ENCODE results near the gene ATP5PB.

The ATP5PB gene

DNA sequence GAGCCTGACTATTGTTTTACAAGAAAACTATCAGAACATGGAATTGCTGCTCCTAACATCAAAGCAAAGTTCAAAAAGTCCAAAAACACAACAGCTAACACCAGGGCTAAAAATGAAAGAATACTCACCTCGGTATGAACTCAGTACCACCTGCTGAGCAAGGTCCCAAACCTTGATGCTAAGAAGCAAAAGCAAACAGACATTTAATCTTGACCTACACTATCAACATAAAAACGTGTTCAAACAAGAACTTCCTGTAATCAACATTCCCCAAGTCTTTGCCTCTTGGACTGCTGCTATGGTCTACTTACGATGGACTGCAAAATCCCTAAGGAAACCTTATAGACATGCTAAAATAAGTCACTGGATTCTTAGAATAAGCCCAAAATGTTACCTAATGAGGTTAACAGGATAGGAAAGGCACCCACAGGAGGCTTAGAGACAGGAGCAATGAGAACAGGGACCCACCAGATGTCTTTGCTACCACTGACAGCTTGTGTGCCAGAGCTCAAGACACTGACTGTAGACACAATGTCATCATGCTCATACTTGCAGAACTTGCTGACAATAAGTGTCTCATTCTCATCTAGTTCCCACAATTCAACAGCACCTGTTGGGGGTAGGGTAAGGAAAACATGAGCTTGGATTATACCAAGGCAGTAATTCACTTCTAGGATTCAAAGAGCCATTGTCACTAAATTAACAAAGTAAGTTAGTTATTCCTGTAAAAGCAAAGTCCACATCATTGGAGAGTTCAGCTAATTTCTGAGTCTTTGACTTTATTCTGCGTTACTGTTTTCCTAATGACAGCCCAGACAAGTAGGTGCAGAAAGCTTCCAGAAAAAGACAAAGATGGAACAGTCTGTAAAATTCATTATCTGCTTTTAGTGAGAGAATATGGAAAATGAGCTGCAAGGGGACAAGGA, 2.0 kb upstream of the ATP5PB start:
- DNase-seq = no peak

DNA sequence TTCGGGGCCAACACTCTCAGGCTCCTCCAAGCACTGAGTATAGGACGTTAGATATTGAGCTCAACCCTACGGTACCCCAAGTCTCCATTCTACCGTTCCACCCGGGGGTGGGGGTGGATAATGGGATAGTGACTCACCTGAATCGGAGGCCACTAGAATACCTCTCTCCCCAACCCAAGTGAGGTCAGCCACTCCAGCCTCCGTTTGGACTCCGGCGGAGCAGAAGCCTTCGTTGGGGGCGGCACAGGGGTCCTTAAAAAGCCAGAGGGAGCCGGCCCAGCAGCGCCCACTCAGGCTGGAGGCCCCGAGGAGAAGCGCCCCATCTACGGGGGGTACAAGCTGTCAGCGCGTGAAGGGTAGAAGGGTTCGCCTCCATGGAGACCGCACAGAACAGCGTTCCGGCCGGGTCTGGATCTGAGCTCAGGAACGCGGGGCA, 764 bp upstream of the ATP5PB start:
- no peak for DNase-seq

DNA sequence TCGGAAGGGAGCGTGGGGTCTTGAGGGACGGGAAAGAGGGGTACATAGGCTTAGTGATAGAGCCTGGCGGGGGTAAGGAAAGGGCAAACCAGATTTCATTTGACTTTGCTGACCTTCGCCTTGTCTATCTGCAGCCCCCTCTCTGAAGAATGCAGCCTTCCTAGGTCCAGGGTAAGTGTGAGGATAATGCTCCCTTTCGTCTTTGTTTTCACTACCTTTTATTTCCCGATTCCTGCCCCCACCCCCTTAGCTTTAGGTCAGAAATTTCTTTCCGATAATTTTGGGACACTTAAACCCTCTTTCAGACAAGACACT, 396 bp downstream of the ATP5PB start:
- DNase-seq = no peak

DNA sequence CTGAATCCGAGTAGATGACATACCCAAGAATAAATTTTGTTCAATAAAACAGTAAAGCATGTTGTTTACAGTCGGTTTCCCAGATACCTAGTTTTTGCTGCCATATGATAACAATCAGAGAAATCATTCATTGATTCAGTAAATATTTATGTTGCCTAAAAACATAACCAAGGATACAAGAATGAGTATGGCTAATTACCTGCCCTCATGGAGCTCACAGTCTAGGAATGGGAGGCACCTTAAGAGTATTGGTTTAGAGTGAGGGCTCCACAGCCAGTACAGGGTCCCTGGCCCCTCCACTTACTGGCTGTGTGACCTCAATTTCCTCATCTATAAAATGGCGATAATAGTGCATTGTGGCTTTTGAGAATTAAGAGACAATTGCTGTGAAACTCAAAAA, 921 bp downstream of the ATP5PB start:
- no peak for DNase-seq

DNA sequence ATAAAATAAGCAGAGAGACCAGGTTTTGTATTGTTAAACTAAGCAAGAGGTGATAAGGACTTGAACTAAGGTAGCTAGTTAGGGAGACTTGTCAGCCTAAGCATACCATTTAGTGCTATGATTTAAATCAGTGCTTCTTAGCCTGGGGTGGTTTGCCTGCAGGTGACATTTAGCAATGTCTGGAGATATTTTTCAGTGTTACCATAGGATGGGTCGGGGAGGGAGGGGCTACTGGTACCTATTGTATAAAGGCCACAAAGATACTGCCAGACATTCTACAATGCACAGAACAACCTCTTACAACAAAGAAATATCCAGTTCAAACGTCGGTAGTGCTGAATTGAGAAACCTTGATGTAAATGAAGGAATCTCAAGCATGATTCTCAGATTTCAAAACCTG, 3.3 kb downstream of the ATP5PB start:
- DNase-seq = no peak

DNA sequence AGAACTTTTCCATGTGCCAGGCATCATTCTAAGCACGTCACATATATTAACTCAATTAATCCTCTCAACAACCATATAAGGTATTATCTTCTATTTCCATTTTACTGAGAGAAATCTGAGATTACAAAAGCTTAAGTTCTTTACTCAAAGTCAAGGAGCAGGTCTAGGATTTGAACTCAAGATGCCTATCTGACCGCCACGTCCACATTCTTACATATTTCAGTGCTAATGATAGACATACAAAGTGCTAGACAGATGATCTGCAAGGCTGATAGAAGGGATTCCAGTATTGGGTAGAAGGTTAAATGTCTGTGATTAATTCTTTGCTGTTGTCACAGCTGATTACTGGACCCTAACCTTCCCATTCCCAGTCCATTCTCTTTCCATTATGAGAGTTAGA, 4.4 kb downstream of the ATP5PB start:
- DNase-seq = no peak

DNA sequence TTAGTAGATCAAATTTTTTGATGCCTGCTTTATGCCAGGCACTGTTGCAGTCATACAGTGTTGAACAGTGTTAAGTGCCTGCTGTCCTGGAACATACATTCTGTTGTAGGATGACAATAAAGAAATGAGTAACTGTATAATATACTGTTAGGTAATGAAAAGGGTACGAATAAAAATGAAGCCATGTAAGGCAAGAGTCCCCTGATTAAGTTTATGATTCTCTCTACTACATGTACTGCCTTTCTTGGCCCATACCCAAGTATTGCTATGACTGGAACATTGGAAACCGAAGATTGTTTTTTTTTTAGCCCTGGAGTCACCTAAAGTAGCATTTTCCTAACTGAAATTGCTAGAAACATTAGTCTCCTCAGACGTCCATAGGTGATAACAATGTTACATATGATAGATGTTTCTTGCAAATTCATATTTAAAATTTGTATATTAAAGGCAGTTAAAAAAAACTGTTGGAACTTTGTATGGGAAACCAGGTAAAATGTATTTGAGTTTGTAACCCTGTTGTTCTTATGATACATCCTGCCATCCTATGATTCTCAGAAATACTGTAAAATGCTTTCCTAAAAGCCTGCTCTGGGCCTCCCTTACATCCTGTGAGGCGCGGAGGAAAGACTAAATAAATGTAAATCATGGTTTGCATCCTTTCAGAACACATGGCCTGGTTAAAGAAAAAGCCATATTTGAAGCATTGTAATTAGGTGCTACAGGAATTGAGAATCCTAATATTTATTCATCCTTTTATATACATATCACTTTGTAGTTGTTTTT, 5.8 kb downstream of the ATP5PB start:
- no peak for DNase-seq

DNA sequence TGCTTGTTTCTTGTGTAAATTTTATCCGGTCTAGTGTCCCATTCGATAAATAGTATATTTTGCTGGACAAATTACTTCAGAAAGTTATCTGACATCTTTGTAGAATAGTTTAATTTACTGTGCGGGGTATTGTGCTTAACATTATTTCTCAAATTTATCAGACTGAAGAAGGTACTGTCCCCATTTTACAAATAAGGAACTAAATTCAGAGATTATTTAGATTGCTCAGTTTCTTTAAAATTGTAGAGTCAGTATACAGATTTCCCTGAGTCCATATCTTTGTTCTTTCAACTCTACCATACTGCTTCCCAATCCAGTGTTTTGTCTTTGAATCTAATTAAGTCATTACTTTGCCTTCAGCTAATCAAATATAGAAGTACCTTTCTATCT, 6.4 kb downstream of the ATP5PB start:
- no peak for DNase-seq

DNA sequence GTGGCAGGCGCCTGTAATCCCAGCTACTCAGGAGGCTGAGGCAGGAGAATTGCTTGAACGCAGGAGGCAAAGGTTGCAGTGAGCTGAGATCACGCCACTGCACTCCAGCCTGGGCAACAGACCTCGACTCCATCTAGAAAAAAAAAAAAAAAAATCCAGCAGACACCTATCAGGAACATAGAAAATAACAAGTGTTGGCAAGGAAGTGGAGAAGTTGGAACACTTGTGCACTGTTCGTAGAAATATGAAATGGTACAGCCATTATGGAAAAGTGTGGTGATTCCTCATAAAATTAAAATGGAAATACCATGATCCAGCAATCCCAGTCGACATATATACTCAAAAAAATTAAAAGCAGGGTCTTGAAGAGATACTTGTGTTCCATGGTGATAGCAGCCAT, 12.5 kb downstream of the ATP5PB start:
- DNase-seq = no peak

DNA sequence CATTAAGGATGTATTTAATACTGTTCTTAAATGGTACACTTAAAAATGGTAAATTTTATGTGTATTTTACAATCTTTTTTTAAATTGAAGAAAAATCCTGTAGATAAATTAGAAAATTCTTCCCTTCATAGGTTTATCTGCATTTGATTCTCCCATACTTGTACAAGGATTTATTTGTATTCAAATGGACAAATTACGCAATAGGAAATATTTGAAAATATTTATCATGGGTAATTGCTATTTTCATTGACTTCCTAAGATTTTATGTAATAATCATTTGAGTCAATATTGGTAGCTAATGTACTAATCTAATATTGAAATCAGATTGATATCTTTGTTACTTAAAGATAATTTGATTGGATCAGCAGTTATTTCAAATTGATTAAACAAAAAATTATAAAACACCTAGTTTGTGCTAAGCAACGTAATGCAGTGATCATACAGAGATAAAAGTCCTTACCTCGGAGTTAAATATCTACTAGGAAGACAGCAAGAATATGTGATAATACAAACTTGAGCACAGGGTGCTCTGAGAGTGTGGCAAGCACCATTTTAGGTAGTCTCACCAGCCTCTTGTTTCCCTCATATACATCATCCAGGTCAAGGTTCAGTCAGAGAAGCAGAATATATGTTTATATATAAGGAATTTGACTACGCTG, 13.2 kb downstream of the ATP5PB start:
- DNase-seq = no peak

DNA sequence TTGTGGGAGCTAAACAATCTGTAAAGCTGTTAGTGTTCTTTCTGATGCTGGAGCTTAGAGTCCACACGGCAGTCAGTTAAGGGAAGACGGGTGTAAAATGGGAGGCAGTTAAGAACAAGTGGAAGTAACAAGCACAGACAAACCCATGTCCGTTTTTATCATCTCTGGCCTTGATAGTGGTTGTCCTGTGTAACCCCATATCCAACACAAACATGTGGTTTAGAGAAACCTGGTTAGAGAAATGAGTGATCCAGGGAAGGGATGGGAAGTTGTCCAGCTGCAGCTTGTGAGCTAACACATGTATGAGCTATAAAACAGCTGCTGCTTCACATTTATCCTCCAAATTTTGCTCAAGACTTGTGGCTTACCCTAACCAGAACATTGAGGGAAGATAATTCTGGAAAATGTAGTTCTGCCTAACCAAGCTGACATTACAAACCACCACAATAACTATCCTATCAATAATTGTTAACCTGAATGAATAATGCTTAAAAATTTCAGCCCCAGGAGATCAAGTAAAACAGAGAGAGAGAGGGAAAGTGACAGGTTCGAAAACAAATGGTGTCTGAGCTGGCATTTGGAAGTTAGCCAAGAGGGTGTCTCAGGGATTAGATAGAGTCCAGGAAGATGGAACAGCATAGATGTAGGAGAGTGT, 13.9 kb downstream of the ATP5PB start:
- DNase-seq = no peak

DNA sequence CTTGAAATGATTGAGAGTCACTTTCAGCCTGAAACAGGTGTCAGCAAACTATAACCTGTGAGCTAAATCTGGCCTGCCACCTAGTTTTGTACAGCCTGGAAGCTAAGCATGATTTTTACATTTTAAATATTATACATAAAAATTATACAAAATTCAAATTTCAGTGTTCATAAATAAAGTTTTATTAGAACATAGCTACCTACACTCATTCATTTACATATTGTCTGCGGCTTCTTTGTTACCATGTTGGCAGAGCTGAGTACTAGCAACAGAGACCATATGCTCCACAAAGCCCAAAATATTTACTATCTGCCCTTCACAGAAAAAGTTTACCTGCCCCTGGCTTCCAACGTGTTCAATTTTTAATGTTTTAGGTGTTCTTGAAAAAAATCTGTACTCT, 16.5 kb downstream of the ATP5PB start:
- DNase-seq = no peak

DNA sequence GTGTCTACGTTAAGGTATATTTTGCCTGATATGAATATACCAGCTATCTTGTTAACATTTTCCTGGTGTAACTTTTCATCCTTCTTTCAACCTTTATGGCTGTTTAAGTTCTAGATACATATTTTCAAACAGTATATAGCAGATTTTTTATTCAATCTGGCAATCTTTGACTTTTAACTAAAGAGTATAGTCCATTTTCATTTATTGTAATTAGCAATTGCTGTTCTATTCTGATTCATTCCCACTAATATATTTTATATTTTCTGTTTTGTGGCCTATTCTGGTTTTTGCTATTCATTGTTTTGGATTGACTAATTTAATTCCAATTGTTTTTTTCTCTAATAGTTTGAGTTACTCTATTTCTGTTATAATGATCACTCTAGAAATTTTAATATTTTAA, 17.2 kb downstream of the ATP5PB start:
- no peak for DNase-seq

DNA sequence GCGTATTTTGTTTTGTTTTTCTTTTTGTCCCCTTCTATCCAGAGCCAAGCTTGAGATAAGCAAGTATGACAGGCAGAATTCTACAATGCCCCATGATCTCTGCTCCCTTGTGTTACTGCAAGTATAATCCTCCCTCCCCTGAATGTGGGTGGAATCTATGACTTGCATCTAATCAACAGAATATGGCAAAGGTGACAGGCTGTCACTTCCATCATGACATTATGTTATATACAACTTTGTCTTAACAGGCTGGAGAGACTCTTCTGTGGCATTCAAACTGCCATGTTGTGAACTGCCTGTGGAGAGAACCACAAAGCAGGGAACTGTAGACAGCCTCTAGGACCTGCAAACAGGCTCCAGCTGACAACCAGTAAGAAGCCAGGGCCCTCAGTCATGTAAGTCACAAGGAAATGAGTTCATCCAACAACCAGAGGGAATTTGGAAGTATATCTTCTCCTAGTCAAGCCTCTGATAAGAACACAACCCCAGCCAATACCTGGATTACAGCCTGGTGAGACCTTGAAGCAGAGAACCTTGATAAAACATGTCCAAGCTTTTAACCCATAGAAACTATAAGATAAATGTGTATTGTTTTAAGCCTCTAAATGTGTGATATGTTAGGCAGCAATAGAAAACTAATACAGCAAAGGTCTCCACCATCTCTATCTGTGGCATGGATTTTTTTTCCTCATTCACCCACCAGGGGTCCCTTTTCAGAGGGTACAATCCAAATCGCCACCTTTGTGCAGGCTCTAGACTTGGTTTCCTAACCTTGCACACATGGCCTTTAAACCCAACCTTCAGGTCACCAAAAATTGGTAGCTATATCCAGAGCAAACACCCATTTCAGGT, 18.8 kb downstream of the ATP5PB start:
- no peak for DNase-seq

DNA sequence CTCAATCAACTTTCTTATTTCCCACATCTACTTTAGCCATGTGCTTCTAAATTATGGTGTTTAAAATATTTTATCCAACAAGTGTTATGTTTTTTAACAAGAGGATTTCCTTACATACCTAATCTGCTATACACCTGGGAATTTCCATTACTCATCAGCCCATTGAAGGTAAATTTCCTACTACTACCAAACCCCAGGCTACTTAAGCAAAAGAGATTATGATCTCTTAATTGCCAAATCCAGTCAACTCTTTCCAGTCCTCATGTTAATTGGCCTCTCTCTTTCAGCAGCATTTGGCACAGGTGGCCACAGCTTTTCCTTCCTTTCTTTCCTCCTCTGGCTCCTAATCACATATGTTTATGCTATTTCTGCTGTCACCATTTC, 19.4 kb downstream of the ATP5PB start:
- no peak for DNase-seq

DNA sequence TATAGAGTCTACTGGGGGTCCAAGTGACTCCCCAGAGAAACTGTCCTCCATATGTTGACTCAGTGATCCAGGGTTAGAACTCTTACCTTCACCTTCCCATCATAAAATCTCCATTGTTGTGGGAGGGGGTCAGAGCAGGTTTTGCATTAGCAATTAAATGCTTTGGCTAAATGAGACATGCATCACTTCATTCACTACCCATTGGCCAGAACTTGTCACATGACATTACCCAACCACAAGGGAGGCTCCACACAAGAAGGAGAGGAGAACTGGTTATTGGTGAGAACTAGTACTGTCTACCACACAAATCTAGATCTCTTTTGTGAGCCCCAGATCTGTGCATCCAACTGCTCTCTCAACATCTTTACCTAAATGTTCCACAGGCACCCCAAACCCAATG, 20.3 kb downstream of the ATP5PB start:
- DNase-seq = no peak

DNA sequence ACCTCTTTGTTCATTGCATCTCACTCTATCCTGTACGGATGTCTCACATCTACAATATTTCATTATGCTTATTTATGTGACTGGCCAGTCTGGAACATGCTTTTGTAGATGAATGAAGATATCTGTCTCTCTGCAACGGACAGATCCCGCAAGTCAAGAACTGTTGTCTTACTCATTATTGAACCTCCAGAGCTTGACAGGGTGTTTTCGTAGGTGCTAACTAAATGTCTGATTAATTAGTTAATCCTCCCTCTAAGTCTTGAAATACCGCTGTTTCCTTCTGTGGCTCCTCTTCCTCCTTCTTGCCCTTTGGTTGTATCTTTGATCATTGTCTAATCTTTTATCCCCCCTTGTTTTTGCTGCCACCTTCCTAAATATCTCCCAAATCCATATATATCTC, 21.3 kb downstream of the ATP5PB start:
- DNase-seq = no peak

DNA sequence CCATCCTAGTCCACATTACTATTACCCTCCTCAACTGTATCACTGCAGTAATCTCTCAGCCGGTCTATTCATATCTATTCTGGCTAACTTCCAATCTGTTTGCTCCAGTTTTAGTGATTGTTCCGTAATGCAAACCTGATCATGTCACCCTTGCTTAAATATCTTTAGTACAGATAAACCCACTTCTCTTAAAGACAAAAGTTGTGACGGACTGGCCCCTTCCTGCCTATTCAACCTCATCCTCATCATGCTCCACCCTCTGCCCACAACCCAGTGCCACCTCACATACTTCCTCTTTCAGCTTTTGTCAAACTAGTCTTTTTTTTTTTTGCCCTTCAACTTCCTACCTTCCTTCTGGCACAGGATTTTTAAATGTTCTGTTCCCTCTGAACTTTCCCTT, 21.7 kb downstream of the ATP5PB start:
- no peak for DNase-seq

DNA sequence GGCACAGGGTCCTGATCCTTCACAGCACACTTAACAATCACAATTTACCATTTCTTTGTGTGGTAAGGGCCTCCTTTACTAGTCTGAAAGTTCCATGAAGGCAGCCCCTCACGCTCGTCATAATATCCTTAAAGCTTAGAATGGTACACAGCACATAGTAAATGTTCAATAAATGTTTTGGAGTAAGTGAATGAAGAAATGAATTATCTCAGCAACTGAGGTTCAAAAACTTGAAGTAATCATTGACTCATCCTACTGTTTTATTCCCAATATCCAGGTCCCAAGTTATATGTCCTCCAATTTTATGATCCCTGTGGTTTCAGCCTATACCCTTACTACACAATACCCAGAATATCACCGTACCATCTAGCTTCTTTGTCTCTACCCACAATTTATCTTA, 22.3 kb downstream of the ATP5PB start:
- DNase-seq = no peak

DNA sequence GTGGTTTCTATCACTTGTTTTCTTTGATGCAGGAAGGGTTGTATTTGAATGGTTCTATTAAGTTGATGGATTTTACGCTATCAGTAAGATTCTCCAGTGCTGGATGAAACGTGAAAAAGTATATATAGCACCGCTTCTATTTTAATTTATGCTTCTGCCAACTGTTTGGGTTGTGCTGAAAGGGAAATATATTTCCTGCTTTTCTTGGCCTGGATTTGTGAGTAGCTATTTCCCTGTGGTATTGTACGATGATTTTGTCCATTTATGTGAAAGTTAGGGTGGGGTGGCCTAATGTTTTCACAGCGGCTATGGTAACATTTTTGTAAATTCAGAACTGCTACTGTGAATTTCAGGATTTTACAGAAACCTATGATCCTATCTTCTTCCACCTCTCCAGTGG, 24.8 kb downstream of the ATP5PB start:
- DNase-seq = no peak

DNA sequence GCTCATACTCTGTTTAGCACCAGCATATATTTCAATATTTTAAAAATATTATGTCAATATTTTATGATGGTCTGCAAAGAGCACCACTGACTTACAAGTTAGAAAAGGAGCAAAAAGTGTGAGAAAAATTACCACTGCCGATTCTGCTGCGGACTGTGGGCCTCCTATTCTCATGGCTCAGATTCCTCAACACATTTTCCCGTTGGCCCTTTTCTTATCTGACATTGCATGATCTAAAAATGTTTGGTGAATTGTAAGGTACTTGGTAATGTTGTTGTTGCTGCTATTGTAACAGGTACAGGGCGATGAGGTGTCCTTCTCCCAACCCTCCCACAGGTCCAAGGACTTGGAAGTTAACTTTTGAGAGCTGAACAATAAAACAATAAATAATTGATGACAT, 25.3 kb downstream of the ATP5PB start:
- no peak for DNase-seq

DNA sequence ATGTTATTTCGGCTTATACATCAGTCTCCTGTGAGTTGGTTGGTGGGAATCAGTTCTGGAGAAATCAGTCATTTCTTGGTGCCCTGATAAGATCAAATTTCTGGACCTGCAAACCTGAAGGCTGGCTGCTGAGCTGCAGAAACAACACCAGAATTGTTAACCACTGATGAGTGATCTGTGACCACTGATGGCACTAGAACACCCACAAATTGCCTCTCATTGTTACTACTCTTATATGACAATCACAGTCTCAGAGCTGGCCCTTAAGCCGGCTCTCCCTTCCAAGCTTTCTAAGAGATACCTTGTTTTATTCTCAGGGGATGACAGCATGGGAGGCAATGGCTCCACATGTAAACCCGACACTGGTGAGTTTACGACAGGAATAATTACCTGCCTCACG, 26.4 kb downstream of the ATP5PB start:
- DNase-seq = no peak

All from GOT3 (cell line).